Measurements from ENCODE around the gene SHROOM2.

SHROOM2 gene

GRCh38 chrX:9882669-9883446 is 96.6 kb downstream of the SHROOM2 start:
- no peak for DNase-seq (ENCODE audit: insufficient read length, low spot score)
- no peak for FAIRE-seq
- no peak for TF ChIP-seq PAX5 (IDR thresholded peaks at IDR 0.05; ENCODE audit: insufficient read depth, low read length, severe bottlenecking)
- TF ChIP-seq POU2F2 (IDR thresholded peaks at IDR 0.05; ENCODE audit: low read depth, low read length) = no peak
- no peak for TF ChIP-seq POLR2A (IDR thresholded peaks at IDR 0.05; ENCODE audit: low read depth, low read length)
- no peak for TF ChIP-seq TAF1 (IDR thresholded peaks at IDR 0.05; ENCODE audit: low read depth, low read length)
- TF ChIP-seq SPI1 (IDR thresholded peaks at IDR 0.05; ENCODE audit: low read depth, low read length) = no peak
- no peak for TF ChIP-seq POLR2AphosphoS5 (IDR thresholded peaks at IDR 0.05; ENCODE audit: low read depth, low read length)

DNA sequence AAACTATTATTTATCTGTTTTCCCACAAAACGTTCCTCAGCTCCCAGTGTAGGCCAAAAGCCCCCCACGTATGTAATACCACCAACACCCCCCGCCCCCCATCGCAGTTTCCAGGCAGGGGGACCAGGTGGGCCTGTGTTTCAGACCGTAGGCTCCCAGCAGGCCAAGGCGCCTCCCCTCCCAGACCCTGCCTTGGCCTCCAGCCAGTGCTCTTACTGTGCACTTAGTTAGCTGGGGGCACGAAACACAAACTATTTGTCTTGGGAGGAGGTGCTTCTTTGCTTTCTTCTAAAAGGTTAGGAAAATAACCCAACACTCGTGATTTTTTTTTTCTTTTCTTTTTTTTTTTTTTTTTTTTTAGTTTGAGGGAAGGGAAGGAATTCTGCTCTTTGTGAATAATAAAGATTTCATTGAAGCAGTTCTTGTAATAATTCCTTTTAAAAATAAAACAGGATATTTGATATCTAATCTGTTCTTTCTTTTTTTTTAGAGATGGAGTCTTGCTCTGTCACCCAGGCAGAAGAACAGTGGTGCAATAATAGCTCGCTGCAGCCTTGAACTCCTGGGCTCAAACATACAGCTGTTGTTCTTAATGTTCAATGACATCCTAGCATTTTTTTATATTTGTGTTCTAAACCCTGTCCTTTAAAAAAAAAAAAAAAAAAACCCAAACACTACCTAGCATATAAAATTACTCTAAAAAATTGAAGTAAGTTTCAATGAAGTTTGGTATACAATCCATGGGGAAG is 98.0 kb downstream of the SHROOM2 start:
- TF ChIP-seq POLR2AphosphoS5 (IDR thresholded peaks at IDR 0.05; ENCODE audit: low read depth, low read length) (no peak), PAX5 (IDR thresholded peaks at IDR 0.05; ENCODE audit: insufficient read depth, low read length, severe bottlenecking) (no peak), POLR2A (IDR thresholded peaks at IDR 0.05; ENCODE audit: low read depth, low read length) (no peak), TAF1 (IDR thresholded peaks at IDR 0.05; ENCODE audit: low read depth, low read length) (no peak), POU2F2 (IDR thresholded peaks at IDR 0.05; ENCODE audit: low read depth, low read length) (no peak), SPI1 (IDR thresholded peaks at IDR 0.05; ENCODE audit: low read depth, low read length) (no peak)
- DNase-seq (ENCODE audit: insufficient read length, low spot score) (no peak), FAIRE-seq (no peak)

DNA sequence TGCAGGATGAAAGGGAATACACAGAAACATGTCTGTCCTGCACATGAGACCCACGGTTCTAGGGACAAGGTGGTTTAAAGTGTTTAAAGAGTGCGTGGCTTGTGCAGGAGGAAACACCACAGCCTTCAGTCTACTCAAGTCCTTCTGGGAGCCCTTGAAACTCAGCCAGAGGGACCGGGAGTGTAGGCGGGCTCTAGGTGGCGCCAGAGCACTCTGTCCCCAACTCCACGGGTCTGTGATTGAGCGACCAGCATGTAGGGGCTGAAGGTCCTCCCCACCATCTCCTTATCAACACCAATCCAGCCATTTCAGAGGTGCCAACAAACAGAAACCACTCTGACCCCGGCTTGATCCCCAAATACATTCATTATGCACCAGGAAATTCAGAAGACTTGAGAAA is 98.9 kb downstream of the SHROOM2 start:
- TF ChIP-seq PAX5 (IDR thresholded peaks at IDR 0.05; ENCODE audit: insufficient read depth, low read length, severe bottlenecking) (no peak), TAF1 (IDR thresholded peaks at IDR 0.05; ENCODE audit: low read depth, low read length) (no peak), POLR2A (IDR thresholded peaks at IDR 0.05; ENCODE audit: low read depth, low read length) (no peak), POU2F2 (IDR thresholded peaks at IDR 0.05; ENCODE audit: low read depth, low read length) (no peak), POLR2AphosphoS5 (IDR thresholded peaks at IDR 0.05; ENCODE audit: low read depth, low read length) (no peak), SPI1 (IDR thresholded peaks at IDR 0.05; ENCODE audit: low read depth, low read length) (no peak)
- DNase-seq (ENCODE audit: insufficient read length, low spot score) (peak; percentile 47), FAIRE-seq (peak; percentile 26)

DNA sequence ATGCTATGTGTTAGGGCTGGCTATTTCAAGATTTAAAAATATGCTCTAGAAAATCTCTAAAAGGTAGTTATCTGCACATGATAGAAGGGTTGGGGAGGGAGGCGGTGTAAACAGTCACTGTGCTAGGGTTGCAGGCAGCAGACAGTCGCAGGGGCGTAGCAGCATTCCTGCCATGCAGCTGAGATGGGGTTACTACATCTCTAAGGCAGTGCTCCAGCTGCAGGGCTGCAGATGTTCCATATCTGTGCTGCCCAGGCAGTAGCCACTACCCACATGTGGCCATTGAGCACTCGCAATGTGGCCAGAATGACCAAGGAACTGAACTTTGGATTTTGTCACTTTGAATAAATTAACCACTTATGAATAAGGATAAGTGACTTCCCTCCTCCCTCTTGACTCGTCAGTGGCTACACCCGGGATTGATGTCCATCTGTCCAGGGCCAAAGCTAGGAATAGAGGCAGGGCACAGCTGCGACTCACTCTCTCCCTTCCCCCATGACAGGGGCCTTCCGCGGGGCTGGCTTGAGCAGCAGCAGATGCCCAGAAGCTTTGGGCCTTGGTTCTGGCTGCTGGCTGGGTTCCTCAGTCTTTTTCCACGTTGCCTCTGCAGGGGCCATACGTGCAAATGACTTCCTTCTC is 101.5 kb downstream of the SHROOM2 start:
- DNase-seq (ENCODE audit: insufficient read length, low spot score) (no peak), FAIRE-seq (no peak)
- TF ChIP-seq POLR2AphosphoS5 (IDR thresholded peaks at IDR 0.05; ENCODE audit: low read depth, low read length) (no peak), PAX5 (IDR thresholded peaks at IDR 0.05; ENCODE audit: insufficient read depth, low read length, severe bottlenecking) (no peak), TAF1 (IDR thresholded peaks at IDR 0.05; ENCODE audit: low read depth, low read length) (no peak), SPI1 (IDR thresholded peaks at IDR 0.05; ENCODE audit: low read depth, low read length) (no peak), POU2F2 (IDR thresholded peaks at IDR 0.05; ENCODE audit: low read depth, low read length) (no peak), POLR2A (IDR thresholded peaks at IDR 0.05; ENCODE audit: low read depth, low read length) (no peak)

DNA sequence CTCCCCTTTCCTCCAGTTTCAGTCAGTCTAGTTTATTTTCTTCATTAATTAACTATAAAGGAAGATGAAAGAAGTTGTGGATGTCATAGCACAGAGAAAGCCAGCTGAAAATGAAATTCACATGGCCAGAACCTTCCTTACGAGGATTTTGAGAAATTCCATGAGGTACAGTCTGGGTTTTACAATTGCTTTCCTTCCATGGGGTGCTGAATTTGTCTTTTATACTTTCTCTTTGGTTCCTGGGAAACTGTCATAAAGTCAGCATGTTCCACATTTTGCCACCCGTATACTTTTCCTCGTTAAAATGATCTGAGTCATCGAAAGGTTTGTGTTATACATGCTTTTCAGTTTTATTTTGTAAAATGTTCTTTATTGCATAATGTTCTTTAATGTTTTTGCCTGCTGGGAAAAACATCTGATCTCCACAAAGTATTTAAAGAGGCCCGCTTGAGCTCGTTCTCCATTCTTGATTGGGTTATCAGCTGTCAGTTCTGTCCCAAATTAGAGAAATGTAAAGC is 102.8 kb downstream of the SHROOM2 start:
- DNase-seq (ENCODE audit: insufficient read length, low spot score) (no peak), FAIRE-seq (no peak)
- TF ChIP-seq PAX5 (IDR thresholded peaks at IDR 0.05; ENCODE audit: insufficient read depth, low read length, severe bottlenecking) (no peak), POU2F2 (IDR thresholded peaks at IDR 0.05; ENCODE audit: low read depth, low read length) (no peak), TAF1 (IDR thresholded peaks at IDR 0.05; ENCODE audit: low read depth, low read length) (no peak), POLR2AphosphoS5 (IDR thresholded peaks at IDR 0.05; ENCODE audit: low read depth, low read length) (no peak), SPI1 (IDR thresholded peaks at IDR 0.05; ENCODE audit: low read depth, low read length) (no peak), POLR2A (IDR thresholded peaks at IDR 0.05; ENCODE audit: low read depth, low read length) (no peak)

GRCh38 chrX:9890681-9891091 is 104.5 kb downstream of the SHROOM2 start:
- DNase-seq (ENCODE audit: insufficient read length, low spot score) (no peak), FAIRE-seq (no peak)
- no peak for TF ChIP-seq SPI1 (IDR thresholded peaks at IDR 0.05; ENCODE audit: low read depth, low read length)
- no peak for TF ChIP-seq POLR2AphosphoS5 (IDR thresholded peaks at IDR 0.05; ENCODE audit: low read depth, low read length)
- no peak for TF ChIP-seq PAX5 (IDR thresholded peaks at IDR 0.05; ENCODE audit: insufficient read depth, low read length, severe bottlenecking)
- TF ChIP-seq POU2F2 (IDR thresholded peaks at IDR 0.05; ENCODE audit: low read depth, low read length) = no peak
- no peak for TF ChIP-seq TAF1 (IDR thresholded peaks at IDR 0.05; ENCODE audit: low read depth, low read length)
- no peak for TF ChIP-seq POLR2A (IDR thresholded peaks at IDR 0.05; ENCODE audit: low read depth, low read length)

DNA sequence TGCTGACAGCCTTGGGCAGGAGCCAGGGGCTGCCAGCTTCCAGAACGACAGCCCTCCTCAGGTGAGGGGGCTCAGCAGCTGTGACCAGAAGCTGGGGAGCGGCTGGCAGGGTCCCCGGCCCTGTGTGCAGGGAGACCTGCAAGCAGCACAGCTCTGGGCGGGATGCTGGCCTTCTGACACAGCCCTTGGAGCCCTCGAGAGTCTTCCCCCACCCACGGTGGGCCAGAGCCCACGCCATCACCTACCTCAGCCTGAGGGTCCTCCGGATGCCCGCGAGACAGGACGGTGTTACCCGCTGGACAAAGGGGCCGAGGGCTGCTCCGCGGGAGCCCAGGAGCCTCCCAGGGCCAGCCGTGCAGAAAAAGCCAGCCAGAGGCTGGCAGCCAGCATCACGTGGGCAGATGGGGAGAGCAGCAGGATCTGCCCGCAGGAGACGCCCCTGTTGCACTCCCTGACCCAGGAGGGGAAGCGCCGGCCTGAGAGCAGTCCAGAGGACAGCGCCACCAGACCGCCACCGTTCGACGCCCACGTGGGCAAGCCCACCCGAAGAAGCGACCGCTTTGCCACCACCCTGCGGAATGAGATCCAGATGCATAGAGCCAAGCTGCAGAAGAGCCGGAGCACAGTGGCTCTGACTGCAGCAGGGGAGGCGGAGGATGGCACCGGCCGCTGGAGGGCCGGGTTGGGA is 109.1 kb downstream of the SHROOM2 start:
- no peak for TF ChIP-seq PAX5 (IDR thresholded peaks at IDR 0.05; ENCODE audit: insufficient read depth, low read length, severe bottlenecking)
- TF ChIP-seq POLR2AphosphoS5 (IDR thresholded peaks at IDR 0.05; ENCODE audit: low read depth, low read length) = no peak
- TF ChIP-seq POU2F2 (IDR thresholded peaks at IDR 0.05; ENCODE audit: low read depth, low read length) = no peak
- FAIRE-seq = no peak
- DNase-seq (ENCODE audit: insufficient read length, low spot score) = no peak

DNA sequence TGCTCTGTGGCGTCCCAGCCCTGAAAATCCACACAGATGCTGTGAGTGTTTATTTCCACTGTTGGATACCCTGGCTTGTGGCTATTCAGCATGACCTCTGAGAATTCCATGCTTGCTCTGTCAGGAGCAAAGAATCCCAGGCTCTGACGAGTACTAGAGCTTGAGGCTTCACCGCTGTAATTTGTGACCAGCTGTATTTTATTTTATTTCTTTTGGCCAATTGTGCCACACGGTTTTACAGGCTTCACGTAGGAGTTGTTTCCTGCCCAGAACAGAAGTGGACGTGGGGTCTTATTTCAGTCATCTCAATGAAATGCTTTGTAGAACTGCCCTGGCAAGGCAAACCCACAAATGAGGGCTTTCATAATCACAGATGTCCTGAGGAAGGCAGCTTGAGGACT is 111.5 kb downstream of the SHROOM2 start:
- FAIRE-seq = no peak

More for the DNA sequence above, 111.5 kb downstream of the SHROOM2 start:
- TF ChIP-seq PAX5 (IDR thresholded peaks at IDR 0.05; ENCODE audit: insufficient read depth, low read length, severe bottlenecking) = no peak
- TF ChIP-seq POU2F2 (IDR thresholded peaks at IDR 0.05; ENCODE audit: low read depth, low read length) = no peak
- no peak for TF ChIP-seq TAF1 (IDR thresholded peaks at IDR 0.05; ENCODE audit: low read depth, low read length)
- TF ChIP-seq POLR2A (IDR thresholded peaks at IDR 0.05; ENCODE audit: low read depth, low read length) = no peak
- no peak for TF ChIP-seq SPI1 (IDR thresholded peaks at IDR 0.05; ENCODE audit: low read depth, low read length)
- TF ChIP-seq POLR2AphosphoS5 (IDR thresholded peaks at IDR 0.05; ENCODE audit: low read depth, low read length) = no peak
- DNase-seq (ENCODE audit: insufficient read length, low spot score) = no peak
